ENCODE measurements around the gene APOE. TPM values are rescaled to one million over a fixed set of nuclear protein-coding genes. Genes with fewer than 3 reads are reported as not detected.

The APOE gene
- total RNA-seq, 1 experiment from 2014 or later: 530 TPM

DNA sequence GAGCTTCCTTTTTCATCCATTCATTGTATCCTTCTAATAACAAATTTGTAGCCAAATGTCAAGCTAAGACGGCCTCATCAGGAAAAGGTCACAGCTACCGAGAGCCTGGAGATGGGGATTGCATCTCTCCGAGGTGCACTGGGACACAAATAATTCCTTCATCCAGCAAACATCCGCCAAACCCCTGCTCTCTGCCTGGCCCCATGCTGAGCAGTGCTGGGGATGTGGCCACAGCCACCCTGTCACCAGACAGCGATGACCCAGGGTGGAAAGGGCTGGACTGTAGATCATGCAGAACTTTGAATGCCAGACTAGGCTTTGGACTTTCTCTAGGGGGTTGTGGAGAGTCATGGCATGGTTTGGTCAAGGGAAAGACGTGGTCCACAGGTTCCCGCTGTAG lies 12.7 kb upstream of the APOE start:
- no peak overlapping the region for H3K4me2 ChIP-seq (ENCODE audit: insufficient read depth, insufficient read length, low read length)
- TF ChIP-seq, protein P1, sequence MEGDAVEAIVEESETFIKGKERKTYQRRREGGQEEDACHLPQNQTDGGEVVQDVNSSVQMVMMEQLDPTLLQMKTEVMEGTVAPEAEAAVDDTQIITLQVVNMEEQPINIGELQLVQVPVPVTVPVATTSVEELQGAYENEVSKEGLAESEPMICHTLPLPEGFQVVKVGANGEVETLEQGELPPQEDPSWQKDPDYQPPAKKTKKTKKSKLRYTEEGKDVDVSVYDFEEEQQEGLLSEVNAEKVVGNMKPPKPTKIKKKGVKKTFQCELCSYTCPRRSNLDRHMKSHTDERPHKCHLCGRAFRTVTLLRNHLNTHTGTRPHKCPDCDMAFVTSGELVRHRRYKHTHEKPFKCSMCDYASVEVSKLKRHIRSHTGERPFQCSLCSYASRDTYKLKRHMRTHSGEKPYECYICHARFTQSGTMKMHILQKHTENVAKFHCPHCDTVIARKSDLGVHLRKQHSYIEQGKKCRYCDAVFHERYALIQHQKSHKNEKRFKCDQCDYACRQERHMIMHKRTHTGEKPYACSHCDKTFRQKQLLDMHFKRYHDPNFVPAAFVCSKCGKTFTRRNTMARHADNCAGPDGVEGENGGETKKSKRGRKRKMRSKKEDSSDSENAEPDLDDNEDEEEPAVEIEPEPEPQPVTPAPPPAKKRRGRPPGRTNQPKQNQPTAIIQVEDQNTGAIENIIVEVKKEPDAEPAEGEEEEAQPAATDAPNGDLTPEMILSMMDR (conservative IDR thresholded peaks at IDR 0.05): no peak

More for the DNA sequence above, 12.7 kb upstream of the APOE start:
- Histone ChIP-seq H2BK5ac (ENCODE audit: insufficient read length, low read length) (no peak overlapping the region), H4K91ac (ENCODE audit: insufficient read length, low read depth, low read length) (no peak overlapping the region), H3K27me3 (ENCODE audit: insufficient read depth, low read length) (no peaks in the 10 kb centered on the region), H3K4ac (ENCODE audit: low read depth, low read length) (no peak overlapping the region), H3K23me2 (ENCODE audit: insufficient read length, low read depth, low read length, poor library complexity, severe bottlenecking) (peaks cover 6% of the 10 kb centered on the region), H2BK20ac (ENCODE audit: low read depth, low read length, poor library complexity, severe bottlenecking) (no peak overlapping the region), H4K20me1 (ENCODE audit: control insufficient read depth, insufficient read depth, insufficient read length) (peaks cover 3% of the 10 kb centered on the region), H3K27ac (ENCODE audit: insufficient read length, low read depth, low read length) (no peak overlapping the region), H3K18ac (ENCODE audit: insufficient read length, low read depth, low read length) (no peak overlapping the region), H3K4me1 (ENCODE audit: insufficient read depth, low read length) (peaks cover 6% of the 10 kb centered on the region; the same call in 1 of the 2 replicates), H3T11ph (ENCODE audit: low read length) (no peak overlapping the region), H4K5ac (ENCODE audit: insufficient read length, low read depth, low read length) (no peak overlapping the region), H3K14ac (ENCODE audit: insufficient read depth, low read length) (no peak overlapping the region), H4K8ac (replicated peaks; ENCODE audit: insufficient read length, low read depth, low read length) (no peak overlapping the region), H2AFZ (ENCODE audit: low read length) (no peak overlapping the region), H3K9ac (ENCODE audit: extremely low read depth, insufficient read length, low read length) (no peak overlapping the region), H2BK120ac (ENCODE audit: low read depth, low read length, poor library complexity, severe bottlenecking) (no peak overlapping the region), H2BK12ac (ENCODE audit: insufficient read length, low read depth, low read length) (no peak overlapping the region), H3K23ac (ENCODE audit: insufficient read length, low read depth, low read length) (no peak overlapping the region), H3K79me1 (ENCODE audit: insufficient read depth, low read depth, low read length, poor library complexity, severe bottlenecking) (peaks cover 15% of the 10 kb centered on the region), H3K9me3 (ENCODE audit: control insufficient read depth, low read depth, low read length) (no peaks in the 10 kb centered on the region), H2AK5ac (ENCODE audit: insufficient read length, low read length) (no peak overlapping the region), H3K56ac (ENCODE audit: insufficient read length, low read depth, low read length) (no peak overlapping the region), H2BK15ac (ENCODE audit: low read depth, low read length) (no peak overlapping the region), H3K79me2 (ENCODE audit: insufficient read depth, low read length) (peaks cover 12% of the 10 kb centered on the region)
- H3K4me1 Mint-ChIP-seq: peaks cover 3 to 23% of the 10 kb centered on the region in 2 experiments
- H3K27me3 Mint-ChIP-seq (ENCODE audit: low read depth): no peaks in the 10 kb centered on the region; the same call in 1 of the 2 replicates
- no peak for DNase-seq
- H3K9me3 Mint-ChIP-seq: no peaks in the 10 kb centered on the region
- H3K36me3 Mint-ChIP-seq (ENCODE audit: insufficient read depth in 1 of 3, low read depth in 3 of 3): peaks cover 53 to 75% (median 72%) of the 10 kb centered on the region in 3 experiments; a peak in 6 of 7 replicates
- H3K4me3 Mint-ChIP-seq: peak overlapping the region; percentile 81 to 97
- H3K27ac Mint-ChIP-seq: peak overlapping the region in 2 of 3 experiments; percentile 74 to 81; a peak in 4 of 7 replicates
- no CpG with 5 or more reads among the region's 7 CpGs for WGBS (ENCODE audit: extremely low coverage, insufficient read length, low lambda C conversion rate)
